ENCODE measurements around the gene TMEM63C. TPM values are rescaled to one million over a fixed set of nuclear protein-coding genes. Genes with fewer than 3 reads are reported as not detected.
"Not testable (repeated sequence)": the region's sequence is repeated elsewhere in the genome, so short reads cannot be mapped to it uniquely, and the experiment has no call there.

Gene TMEM63C
- total RNA-seq, 1 experiment from 2014 or later, result 5.4 TPM

DNA sequence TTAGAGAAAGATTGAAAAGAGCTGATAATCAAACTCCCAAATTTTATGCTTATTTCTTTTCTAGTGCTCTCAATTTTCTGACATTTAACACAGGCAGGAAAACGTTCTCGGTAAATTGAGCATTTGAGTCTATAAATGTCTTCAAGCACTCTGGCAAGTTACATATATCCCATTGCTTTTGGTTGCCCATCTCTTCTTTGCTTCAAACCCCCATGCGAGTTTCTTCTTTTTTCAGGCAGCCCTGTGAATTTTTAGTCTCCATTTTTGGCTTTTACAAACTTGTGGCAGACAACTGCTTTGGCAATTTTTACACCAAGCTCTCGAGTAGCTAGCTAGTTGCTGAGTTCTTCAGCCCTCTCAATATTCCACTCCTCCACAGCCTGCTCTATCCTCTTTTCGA, 8.7 kb upstream of the TMEM63C start:
- Histone ChIP-seq H3K4me3 (ENCODE audit: low read length) (no peak overlapping the region), H3K9me2 (replicated peaks; ENCODE audit: low read length) (no peaks in the 10 kb centered on the region), H3K4me2 (ENCODE audit: low read length) (no peak overlapping the region), H3K79me2 (ENCODE audit: low read length) (no peaks in the 10 kb centered on the region), H3K4me1 (ENCODE audit: insufficient read depth, low read length) (peaks cover 5% of the 10 kb centered on the region; the same call in 1 of the 2 replicates), H3K27ac (ENCODE audit: low read length) (no peak overlapping the region), H2AFZ (ENCODE audit: low read length) (no peak overlapping the region), H3F3A (ENCODE audit: low read length, unreplicated experiment) (no peaks in the 10 kb centered on the region), H3K9ac (ENCODE audit: low read length) (no peak overlapping the region), H3K27me3 (ENCODE audit: low read length) (no peaks in the 10 kb centered on the region), H3K36me3 (ENCODE audit: low read depth, low read length) (no peaks in the 10 kb centered on the region), H4K20me1 (ENCODE audit: low read length) (no peaks in the 10 kb centered on the region), H3K9me3 (ENCODE audit: low read length) (peaks cover 17% of the 10 kb centered on the region)
- POLR2A ChIA-PET (ENCODE audit: unreplicated experiment), result no interaction called here
- BruUV-seq (replicated peaks), result no TSS peak
- no peak for TF ChIP-seq EZH2 (IDR thresholded peaks at IDR 0.05; ENCODE audit: low read length, unreplicated experiment)
- no peak for TF ChIP-seq EZH2phosphoT487 (IDR thresholded peaks at IDR 0.05; ENCODE audit: borderline replicate concordance, low read length)
- ATAC-seq (no peak), DNase-seq (no peak)
- intact Hi-C loops (cut with micrococcal nuclease), result no loop called here
- CTCF ChIA-PET, result no interaction called here

DNA sequence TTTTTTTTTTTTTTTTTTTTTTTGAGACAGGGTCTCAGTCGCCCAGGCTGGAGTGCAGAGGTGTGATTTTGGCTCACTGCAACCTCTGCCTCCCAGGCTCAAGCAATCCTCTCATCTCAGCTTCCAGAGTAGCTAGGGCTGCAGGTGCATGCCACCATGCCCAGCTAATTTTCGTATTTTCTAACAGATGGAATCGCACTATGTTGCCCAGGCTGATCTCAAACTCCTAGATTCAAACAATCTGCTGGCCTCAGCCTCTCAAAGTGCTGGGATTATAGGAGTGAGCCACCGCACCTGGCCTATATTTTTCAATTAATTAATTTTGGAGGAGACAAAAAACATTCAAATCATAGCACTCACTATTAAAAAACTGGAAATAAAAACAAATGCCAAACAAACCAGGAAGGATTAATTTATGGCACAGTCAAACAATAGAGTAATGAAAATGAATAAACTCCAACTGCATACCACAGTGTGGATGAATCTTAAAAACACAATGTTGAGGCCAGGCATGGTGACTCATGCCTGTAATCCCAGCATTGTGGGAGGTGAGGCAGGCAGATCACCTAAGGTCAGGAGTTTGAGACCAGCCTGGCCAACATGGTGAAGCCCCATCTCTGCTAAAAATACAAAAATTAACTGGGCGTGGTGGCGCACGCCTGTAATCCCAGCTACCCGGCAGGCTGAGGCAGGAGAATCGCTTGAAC, 7.5 kb upstream of the TMEM63C start:
- intact Hi-C loops (cut with micrococcal nuclease); H3K79me2 ChIP-seq (ENCODE audit: low read length); POLR2A ChIA-PET (ENCODE audit: unreplicated experiment); CTCF ChIA-PET; H3K4me2 ChIP-seq (ENCODE audit: low read length); BruUV-seq (replicated peaks); H3K4me1 ChIP-seq (ENCODE audit: insufficient read depth, low read length); H3F3A ChIP-seq (ENCODE audit: low read length, unreplicated experiment); H3K36me3 ChIP-seq (ENCODE audit: low read depth, low read length); H3K4me3 ChIP-seq (ENCODE audit: low read length); H4K20me1 ChIP-seq (ENCODE audit: low read length); H3K27ac ChIP-seq (ENCODE audit: low read length); H3K9ac ChIP-seq (ENCODE audit: low read length); H2AFZ ChIP-seq (ENCODE audit: low read length); H3K27me3 ChIP-seq (ENCODE audit: low read length); H3K9me2 ChIP-seq (replicated peaks; ENCODE audit: low read length): not testable (repeated sequence)
- H3K9me3 ChIP-seq (ENCODE audit: low read length), result peaks cover 17% of the 10 kb centered on the region
- DNase-seq (peak; percentile 67), ATAC-seq (peak; percentile 38; the same call in 1 of the 2 replicates)

DNA sequence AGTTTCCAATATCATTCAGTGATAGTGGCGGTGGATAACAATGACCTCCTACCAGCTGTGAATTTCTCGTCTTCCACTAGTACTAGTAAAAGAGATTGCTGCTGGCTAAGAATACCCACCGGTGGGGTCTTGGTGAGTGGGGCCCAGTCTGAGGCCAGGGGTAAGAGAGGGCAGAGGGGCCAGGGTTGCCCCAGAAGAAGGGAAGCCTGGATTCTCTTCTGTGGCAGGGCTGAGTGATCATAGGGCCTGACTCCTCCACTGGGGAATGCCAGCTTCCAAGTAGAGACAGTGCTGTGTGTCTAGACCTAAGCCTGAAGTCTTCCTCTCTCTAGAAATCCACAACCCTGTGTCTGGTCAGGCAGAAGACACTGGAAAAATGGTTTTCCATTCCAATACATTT, 5.8 kb upstream of the TMEM63C start:
- H3K9me2 ChIP-seq (replicated peaks; ENCODE audit: low read length), result no peaks in the 10 kb centered on the region
- no TSS peak for BruUV-seq (replicated peaks)
- H3K4me1 ChIP-seq (ENCODE audit: insufficient read depth, low read length), result peaks cover 5% of the 10 kb centered on the region; the same call in 1 of the 2 replicates
- no peak for DNase-seq
- ATAC-seq, result no peak
- POLR2A ChIA-PET (ENCODE audit: unreplicated experiment), result no interaction called here
- H3F3A ChIP-seq (ENCODE audit: low read length, unreplicated experiment), result no peaks in the 10 kb centered on the region
- no peak overlapping the region for H3K4me3 ChIP-seq (ENCODE audit: low read length)
- CTCF ChIA-PET, result no interaction called here
- no peaks in the 10 kb centered on the region for H3K36me3 ChIP-seq (ENCODE audit: low read depth, low read length)
- no peaks in the 10 kb centered on the region for H3K27me3 ChIP-seq (ENCODE audit: low read length)
- peaks cover 4% of the 10 kb centered on the region; the same call in 1 of the 2 replicates for H3K9me3 ChIP-seq (ENCODE audit: low read length)
- intact Hi-C loops (cut with micrococcal nuclease), result no loop called here
- no peak overlapping the region for H2AFZ ChIP-seq (ENCODE audit: low read length)
- H3K9ac ChIP-seq (ENCODE audit: low read length), result no peak overlapping the region
- no peaks in the 10 kb centered on the region for H3K79me2 ChIP-seq (ENCODE audit: low read length)
- TF ChIP-seq EZH2phosphoT487 (IDR thresholded peaks at IDR 0.05; ENCODE audit: borderline replicate concordance, low read length) (no peak), EZH2 (IDR thresholded peaks at IDR 0.05; ENCODE audit: low read length, unreplicated experiment) (no peak)
- TF ChIP-seq, protein P1, sequence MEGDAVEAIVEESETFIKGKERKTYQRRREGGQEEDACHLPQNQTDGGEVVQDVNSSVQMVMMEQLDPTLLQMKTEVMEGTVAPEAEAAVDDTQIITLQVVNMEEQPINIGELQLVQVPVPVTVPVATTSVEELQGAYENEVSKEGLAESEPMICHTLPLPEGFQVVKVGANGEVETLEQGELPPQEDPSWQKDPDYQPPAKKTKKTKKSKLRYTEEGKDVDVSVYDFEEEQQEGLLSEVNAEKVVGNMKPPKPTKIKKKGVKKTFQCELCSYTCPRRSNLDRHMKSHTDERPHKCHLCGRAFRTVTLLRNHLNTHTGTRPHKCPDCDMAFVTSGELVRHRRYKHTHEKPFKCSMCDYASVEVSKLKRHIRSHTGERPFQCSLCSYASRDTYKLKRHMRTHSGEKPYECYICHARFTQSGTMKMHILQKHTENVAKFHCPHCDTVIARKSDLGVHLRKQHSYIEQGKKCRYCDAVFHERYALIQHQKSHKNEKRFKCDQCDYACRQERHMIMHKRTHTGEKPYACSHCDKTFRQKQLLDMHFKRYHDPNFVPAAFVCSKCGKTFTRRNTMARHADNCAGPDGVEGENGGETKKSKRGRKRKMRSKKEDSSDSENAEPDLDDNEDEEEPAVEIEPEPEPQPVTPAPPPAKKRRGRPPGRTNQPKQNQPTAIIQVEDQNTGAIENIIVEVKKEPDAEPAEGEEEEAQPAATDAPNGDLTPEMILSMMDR (conservative IDR thresholded peaks at IDR 0.05; ENCODE audit: low read depth, low read length), result no peak
- H3K27ac ChIP-seq (ENCODE audit: low read length), result no peak overlapping the region
- H3K4me2 ChIP-seq (ENCODE audit: low read length), result no peak overlapping the region
- H4K20me1 ChIP-seq (ENCODE audit: low read length), result no peaks in the 10 kb centered on the region

Measured in PC-3 (cell line).